ENCODE measurements around the gene UBR3.

GRCh38 chr2:169955940-169956339 is 128.7 kb downstream of the UBR3 start:
- TF ChIP-seq POLR2AphosphoS5 (IDR thresholded peaks at IDR 0.05), result no peak
- no peak for TF ChIP-seq CTCF (IDR thresholded peaks at IDR 0.05)
